Omental fat pad (tissue), 4 donors: Measurements from ENCODE around the gene GADD45GIP1. TPM values are rescaled to one million over a fixed set of nuclear protein-coding genes. Genes with fewer than 3 reads are reported as not detected.
"Not testable (repeated sequence)": the region's sequence is repeated elsewhere in the genome, so short reads cannot be mapped to it uniquely, and the experiment has no call there.

ENCODE experiments used
- ATAC-seq: fragments of 150-250 bp; one replicate; pipeline ENCODE4 v1.9.1; 2016; ENCODE audit warnings: mild to moderate bottlenecking, moderate library complexity; ENCODE audit not compliant: low FRiP score
- DNase-seq: peaks from one replicate; pipeline ENCODE4 v3.0.0-alpha.2; 2019; ENCODE audit warnings: low spot score
- total RNA-seq, 4 donors: library from RNA; depleted of rRNA; stranded (reverse); fragments of >200 nt; gene quantifications; one replicate each; pipeline ENCODE4 v1.1.0, GENCODE V29; 2016
- TF ChIP-seq, protein P1 (sequence below), 3 donors: fragments of 450-650 bp; IDR thresholded peaks; one replicate each; pipeline ENCODE4 v1.5.1; 2016 to 2017; ENCODE audit warnings: antibody characterized with exemption in 3 of 3, mild to moderate bottlenecking in 3 of 3, moderate library complexity in 2 of 3

The GADD45GIP1 gene
- total RNA-seq, 4 donors from 2014 or later: 27.2 to 37.7 (median 32.8) TPM

DNA sequence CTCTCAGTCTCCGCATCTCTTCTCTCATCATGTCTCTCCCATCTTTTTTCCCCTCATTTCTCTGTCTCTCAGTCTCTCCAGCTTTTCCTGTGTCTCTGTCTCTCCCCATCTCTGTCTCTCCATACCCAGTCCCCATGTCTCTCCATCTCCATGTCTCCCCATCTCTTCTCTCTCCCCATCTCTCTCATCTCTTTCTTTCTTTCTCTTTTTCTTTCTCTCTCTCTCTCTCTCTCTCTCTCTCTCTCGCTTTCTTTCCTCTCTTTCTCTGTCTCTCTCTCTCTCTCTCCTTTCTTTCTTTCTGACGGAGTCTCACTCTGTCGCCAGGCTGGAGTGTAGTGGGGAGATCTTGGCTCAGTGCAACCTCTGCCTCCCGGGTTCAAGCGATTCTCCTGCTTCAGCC, 25.6 kb upstream of the GADD45GIP1 start:
- ATAC-seq (no peak), DNase-seq (no peak)
- TF ChIP-seq, protein P1, sequence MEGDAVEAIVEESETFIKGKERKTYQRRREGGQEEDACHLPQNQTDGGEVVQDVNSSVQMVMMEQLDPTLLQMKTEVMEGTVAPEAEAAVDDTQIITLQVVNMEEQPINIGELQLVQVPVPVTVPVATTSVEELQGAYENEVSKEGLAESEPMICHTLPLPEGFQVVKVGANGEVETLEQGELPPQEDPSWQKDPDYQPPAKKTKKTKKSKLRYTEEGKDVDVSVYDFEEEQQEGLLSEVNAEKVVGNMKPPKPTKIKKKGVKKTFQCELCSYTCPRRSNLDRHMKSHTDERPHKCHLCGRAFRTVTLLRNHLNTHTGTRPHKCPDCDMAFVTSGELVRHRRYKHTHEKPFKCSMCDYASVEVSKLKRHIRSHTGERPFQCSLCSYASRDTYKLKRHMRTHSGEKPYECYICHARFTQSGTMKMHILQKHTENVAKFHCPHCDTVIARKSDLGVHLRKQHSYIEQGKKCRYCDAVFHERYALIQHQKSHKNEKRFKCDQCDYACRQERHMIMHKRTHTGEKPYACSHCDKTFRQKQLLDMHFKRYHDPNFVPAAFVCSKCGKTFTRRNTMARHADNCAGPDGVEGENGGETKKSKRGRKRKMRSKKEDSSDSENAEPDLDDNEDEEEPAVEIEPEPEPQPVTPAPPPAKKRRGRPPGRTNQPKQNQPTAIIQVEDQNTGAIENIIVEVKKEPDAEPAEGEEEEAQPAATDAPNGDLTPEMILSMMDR (IDR thresholded peaks at IDR 0.05): no peak

DNA sequence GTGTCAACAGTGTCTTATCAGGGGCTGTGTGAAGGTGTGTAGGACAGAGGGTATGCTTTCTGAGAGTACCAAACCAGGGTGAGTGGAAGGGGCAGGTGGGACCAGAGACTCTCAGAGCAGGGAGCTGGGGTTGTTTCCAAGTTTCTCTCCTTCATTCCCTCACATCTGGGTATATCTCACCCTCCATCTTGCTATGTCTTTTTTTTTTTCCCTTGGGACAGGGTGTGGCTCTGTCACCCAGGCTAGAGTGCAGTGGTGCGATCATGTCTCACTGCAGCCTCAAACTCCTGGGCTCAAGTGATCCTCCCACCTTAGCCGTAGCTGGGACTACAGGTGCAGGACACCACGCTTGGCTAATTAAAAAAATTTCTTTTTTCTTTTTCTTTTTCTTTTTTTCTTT, 23.0 kb upstream of the GADD45GIP1 start:
- TF ChIP-seq, protein P1 (IDR thresholded peaks at IDR 0.05): no peak
- no peak for DNase-seq
- no peak for ATAC-seq

DNA sequence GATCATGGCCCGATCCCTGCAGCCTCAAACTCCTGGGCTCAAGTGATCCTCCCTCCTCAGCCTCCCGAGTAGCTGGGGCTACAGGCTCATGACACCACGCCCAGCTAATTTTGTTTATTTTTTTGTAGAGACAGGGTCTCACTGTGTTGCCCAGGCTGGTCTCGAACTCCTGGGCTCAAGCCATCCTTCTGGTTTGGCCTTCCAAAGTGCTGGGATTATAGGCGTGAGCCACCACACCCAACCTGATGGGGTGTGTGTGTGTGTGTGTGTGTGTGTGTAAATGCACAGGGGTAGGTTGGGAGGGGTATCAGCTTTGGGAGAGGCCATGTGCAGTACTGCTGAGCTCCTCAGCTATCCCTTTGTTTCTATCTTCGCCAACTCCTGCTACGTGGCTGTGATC, 19.1 kb upstream of the GADD45GIP1 start:
- ATAC-seq, DNase-seq: not testable (repeated sequence)

DNA sequence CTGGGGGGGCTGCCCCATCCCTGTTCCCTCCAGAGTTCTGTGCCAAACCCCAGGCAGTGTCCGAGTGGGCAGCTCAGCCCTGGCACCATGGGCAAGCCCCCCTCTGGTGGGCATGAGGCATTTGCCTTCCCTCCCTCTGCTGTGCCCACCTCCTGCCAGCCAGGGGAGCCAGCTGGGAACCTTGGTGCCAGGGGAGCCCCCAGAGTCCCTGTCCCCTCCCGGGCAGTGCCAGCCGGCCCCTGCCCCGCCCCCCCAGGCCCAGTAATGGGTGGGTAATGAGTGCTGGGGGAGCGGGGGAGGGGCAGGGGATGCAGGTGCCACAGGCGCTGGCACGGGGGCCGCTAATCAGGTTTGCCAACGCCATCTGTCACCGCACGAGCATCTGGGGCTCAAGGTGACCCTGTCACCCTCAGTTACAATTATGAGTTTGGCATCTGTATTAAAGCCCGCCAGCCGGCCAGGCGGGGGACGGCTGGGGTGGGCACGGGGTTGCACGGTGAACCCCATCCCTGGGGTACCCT, 18.3 kb upstream of the GADD45GIP1 start:
- TF ChIP-seq, protein P1 (IDR thresholded peaks at IDR 0.05): no peak
- ATAC-seq: no peak
- DNase-seq: no peak

- DNase-seq (no peak), ATAC-seq (no peak)
- TF ChIP-seq, protein P1 (IDR thresholded peaks at IDR 0.05): no peak
These were observed 17.5 kb upstream of the GADD45GIP1 start for GRCh38 chr19:12974301-12975220.

DNA sequence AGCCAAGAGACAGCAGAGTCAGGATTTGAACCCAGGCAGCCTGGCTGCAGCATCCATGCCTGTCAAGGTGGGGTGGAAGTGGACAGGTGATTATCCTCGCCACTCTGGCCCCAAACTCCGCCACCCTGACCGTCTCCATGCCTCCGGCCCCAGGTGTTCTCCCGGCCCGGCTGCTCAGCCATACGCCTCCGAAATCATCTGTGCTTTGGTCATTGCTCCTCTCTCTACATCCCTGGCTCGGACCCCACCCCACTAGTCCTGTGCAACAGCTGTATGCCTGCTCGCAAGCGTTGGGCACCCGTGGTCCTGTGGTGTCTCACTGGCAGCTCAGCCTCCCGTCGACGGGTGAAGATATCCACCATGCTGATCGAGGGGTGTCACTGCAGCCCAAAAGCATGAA, 16.2 kb upstream of the GADD45GIP1 start:
- ATAC-seq (no peak), DNase-seq (no peak)
- TF ChIP-seq, protein P1 (IDR thresholded peaks at IDR 0.05): no peak

- TF ChIP-seq, protein P1 (IDR thresholded peaks at IDR 0.05): no peak
- no peak for DNase-seq
- no peak for ATAC-seq
These were observed 13.2 kb upstream of the GADD45GIP1 start for GRCh38 chr19:12970070-12970820.
